Liver (tissue), 3 donors: ENCODE measurements around the gene DNM3.

ENCODE experiments used
- CTCF ChIP-seq: fragments of 150-350 bp; IDR thresholded peaks from 2 replicates; pipeline ENCODE4 v1.5.1; 2017; ENCODE audit warnings: improper control_type of control experiment, low read depth, low read length; ENCODE audit not compliant: missing input control
- RXRA ChIP-seq, 2 donors: IDR thresholded peaks; 2 replicates each; pipeline ENCODE4 v1.6.1; 2017 to 2018; ENCODE audit warnings: antibody characterized with exemption in 2 of 2, mild to moderate bottlenecking in 1 of 2
- donor health status: healthy.
- donor health status: healthy.

GRCh38 chr1:172137703-172138454 is 296.6 kb downstream of the DNM3 start:
- TF ChIP-seq CTCF (no peak), RXRA (IDR thresholded peaks at IDR 0.05) (no peak)
